Measurements from ENCODE around the gene MAPK1.

DNA sequence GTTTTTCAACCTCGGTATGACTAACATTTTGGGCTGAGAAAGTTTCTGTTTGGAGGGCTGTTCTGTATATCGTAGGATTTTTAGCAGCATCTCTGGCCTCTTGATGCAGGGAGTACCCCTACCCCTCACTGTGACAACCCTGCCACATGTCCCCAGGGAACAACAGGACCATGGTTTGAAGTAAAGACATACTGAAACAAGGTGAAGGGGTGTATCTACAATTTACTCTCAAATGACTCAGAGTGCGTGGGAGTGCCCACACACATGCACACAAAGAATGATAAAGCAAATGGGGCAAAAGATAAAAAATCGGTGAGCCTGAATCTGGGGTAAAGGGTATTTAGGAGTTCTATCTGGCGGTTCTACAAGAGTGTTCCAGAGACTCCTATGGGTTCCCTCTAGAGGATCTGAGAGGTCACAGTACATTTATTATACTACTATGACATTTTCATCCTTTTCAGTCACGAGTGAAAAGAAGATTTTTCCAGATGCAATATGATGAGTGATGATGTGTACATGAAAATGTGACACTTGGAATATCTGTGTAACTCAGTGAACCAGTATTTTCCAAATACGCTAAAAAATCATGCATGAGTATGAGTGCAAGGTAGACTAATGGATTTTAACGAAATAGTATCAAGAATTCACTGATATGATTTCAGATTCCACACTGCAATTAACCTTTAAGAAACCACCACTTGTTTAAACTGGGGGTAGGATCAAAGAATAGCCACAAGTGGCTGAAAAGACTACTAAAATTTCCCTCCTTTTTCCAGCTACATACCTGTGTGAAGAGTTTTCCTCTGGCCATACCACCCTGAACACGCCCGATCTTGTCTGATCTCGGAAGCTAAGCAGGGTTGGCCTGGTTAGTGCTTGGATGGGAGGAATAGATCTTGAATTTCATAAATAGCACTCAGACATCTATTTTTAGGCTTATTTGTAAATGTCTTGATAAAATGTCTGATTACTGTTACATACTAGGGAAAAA, 75.5 kb downstream of the MAPK1 start:
- TF ChIP-seq POLR2A (IDR thresholded peaks at IDR 0.05) = no peak
- TF ChIP-seq, protein P1, sequence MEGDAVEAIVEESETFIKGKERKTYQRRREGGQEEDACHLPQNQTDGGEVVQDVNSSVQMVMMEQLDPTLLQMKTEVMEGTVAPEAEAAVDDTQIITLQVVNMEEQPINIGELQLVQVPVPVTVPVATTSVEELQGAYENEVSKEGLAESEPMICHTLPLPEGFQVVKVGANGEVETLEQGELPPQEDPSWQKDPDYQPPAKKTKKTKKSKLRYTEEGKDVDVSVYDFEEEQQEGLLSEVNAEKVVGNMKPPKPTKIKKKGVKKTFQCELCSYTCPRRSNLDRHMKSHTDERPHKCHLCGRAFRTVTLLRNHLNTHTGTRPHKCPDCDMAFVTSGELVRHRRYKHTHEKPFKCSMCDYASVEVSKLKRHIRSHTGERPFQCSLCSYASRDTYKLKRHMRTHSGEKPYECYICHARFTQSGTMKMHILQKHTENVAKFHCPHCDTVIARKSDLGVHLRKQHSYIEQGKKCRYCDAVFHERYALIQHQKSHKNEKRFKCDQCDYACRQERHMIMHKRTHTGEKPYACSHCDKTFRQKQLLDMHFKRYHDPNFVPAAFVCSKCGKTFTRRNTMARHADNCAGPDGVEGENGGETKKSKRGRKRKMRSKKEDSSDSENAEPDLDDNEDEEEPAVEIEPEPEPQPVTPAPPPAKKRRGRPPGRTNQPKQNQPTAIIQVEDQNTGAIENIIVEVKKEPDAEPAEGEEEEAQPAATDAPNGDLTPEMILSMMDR (IDR thresholded peaks at IDR 0.05) = no peak

All from esophagus squamous epithelium (tissue), 4 donors.